ENCODE data around the gene TALDO1.
A peak's percentile ranks its signal among the peaks of the same experiment; 100 is the strongest.

DNA sequence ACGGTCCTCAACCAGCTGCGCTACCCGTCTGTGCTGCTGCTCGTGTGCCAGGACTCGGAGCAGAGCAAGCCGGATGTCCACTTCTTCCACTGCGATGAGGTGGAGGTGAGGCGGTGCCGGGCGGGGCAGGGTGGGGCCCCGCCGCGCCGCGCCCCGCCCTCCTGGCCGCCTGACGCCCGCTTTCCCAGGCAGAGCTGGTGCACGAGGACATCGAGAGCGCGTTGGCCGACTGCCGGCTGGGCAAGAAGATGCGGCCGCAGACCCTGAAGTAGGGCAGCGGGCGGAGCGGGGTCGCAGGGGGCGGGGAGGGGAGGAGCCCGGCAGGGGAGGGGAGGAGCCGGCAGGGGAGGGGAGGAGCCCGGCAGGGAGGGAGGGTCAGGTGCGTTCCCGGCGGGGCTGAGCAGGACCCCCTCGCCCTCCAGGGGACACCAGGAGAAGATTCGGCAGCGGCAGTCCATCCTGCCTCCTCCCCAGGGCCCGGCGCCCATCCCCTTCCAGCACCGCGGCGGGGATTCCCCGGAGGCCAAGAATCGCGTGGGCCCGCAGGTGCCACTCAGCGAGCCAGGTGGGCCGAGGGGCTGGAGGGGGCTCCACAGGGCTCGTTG, 26.5 kb upstream of the TALDO1 start:
- TF ChIP-seq, protein P1, sequence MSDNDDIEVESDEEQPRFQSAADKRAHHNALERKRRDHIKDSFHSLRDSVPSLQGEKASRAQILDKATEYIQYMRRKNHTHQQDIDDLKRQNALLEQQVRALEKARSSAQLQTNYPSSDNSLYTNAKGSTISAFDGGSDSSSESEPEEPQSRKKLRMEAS (IDR thresholded peaks at IDR 0.05), result peak; percentile 12; the same call in 1 of the 2 replicates
- no peak for TF ChIP-seq EP300 (IDR thresholded peaks at IDR 0.05; ENCODE audit: borderline replicate concordance)
- TF ChIP-seq, protein P2, sequence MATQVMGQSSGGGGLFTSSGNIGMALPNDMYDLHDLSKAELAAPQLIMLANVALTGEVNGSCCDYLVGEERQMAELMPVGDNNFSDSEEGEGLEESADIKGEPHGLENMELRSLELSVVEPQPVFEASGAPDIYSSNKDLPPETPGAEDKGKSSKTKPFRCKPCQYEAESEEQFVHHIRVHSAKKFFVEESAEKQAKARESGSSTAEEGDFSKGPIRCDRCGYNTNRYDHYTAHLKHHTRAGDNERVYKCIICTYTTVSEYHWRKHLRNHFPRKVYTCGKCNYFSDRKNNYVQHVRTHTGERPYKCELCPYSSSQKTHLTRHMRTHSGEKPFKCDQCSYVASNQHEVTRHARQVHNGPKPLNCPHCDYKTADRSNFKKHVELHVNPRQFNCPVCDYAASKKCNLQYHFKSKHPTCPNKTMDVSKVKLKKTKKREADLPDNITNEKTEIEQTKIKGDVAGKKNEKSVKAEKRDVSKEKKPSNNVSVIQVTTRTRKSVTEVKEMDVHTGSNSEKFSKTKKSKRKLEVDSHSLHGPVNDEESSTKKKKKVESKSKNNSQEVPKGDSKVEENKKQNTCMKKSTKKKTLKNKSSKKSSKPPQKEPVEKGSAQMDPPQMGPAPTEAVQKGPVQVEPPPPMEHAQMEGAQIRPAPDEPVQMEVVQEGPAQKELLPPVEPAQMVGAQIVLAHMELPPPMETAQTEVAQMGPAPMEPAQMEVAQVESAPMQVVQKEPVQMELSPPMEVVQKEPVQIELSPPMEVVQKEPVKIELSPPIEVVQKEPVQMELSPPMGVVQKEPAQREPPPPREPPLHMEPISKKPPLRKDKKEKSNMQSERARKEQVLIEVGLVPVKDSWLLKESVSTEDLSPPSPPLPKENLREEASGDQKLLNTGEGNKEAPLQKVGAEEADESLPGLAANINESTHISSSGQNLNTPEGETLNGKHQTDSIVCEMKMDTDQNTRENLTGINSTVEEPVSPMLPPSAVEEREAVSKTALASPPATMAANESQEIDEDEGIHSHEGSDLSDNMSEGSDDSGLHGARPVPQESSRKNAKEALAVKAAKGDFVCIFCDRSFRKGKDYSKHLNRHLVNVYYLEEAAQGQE (IDR thresholded peaks at IDR 0.05; ENCODE audit: low read depth), result no peak
- TF ChIP-seq TAF1 (IDR thresholded peaks at IDR 0.05; ENCODE audit: low read depth), result no peak
- TF ChIP-seq EGR1 (IDR thresholded peaks at IDR 0.05), result no peak
- TF ChIP-seq FOXM1 (IDR thresholded peaks at IDR 0.05; ENCODE audit: borderline replicate concordance, low read depth), result no peak
- no peak for TF ChIP-seq CEBPB (IDR thresholded peaks at IDR 0.05)
- no peak for TF ChIP-seq NFIC (IDR thresholded peaks at IDR 0.05)
- TF ChIP-seq, protein P3, sequence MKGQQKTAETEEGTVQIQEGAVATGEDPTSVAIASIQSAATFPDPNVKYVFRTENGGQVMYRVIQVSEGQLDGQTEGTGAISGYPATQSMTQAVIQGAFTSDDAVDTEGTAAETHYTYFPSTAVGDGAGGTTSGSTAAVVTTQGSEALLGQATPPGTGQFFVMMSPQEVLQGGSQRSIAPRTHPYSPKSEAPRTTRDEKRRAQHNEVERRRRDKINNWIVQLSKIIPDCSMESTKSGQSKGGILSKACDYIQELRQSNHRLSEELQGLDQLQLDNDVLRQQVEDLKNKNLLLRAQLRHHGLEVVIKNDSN (IDR thresholded peaks at IDR 0.05), result no peak
- no peak for TF ChIP-seq YY1 (IDR thresholded peaks at IDR 0.05; ENCODE audit: low read depth)
- no peak for TF ChIP-seq TCF12 (IDR thresholded peaks at IDR 0.05; ENCODE audit: low read depth)
- no peak for TF ChIP-seq RAD21 (IDR thresholded peaks at IDR 0.05; ENCODE audit: low read depth)
- TF ChIP-seq ZBTB7A (IDR thresholded peaks at IDR 0.05; ENCODE audit: low read depth), result no peak
- no peak for TF ChIP-seq TEAD4 (IDR thresholded peaks at IDR 0.05)

Measured in Ishikawa (cell line).